ENCODE data around the gene WDR53.

GRCh38 chr3:196537319-196537984, 30.9 kb downstream of the WDR53 start:
- TF ChIP-seq CTCF (IDR thresholded peaks at IDR 0.05) (peak; percentile 25 to 55 (median 48)), POLR2A (IDR thresholded peaks at IDR 0.05) (no peak)

All from uterus (tissue), 2 donors.